ENCODE results near the gene STAT5B.
"Not testable (repeated sequence)": the region's sequence is repeated elsewhere in the genome, so short reads cannot be mapped to it uniquely, and the experiment has no call there.

Gene STAT5B

GRCh38 chr17:42233994-42234393 lies 42.2 kb downstream of the STAT5B start:
- no peak for DNase-seq (ENCODE audit: low read depth in 2 of 2)

DNA sequence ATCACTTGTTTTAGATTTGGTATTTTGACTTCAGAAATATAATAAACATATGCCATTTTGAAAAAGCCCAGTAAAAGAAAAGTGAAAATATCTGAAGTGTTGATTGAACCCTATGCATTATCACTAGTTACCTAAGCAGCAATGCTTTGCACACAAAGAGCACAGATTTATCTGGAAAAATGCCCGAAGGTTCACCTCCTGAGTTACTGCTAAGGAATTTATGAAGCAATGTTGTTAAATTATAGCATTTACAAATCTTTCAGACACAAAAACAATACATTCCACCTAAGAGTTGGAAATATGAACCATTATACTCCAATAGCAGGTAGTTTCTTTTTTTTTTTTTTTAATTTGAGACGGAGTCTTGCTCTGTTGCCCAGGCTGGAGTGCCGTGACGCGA lies 43.0 kb downstream of the STAT5B start:
- no peak for DNase-seq (ENCODE audit: low read depth in 2 of 2)

GRCh38 chr17:42230225-42230624 lies 46.0 kb downstream of the STAT5B start:
- no peak for DNase-seq (ENCODE audit: low read depth in 2 of 2)

GRCh38 chr17:42227849-42228700 lies 48.1 kb downstream of the STAT5B start:
- no peak for DNase-seq (ENCODE audit: low read depth in 2 of 2)

GRCh38 chr17:42225646-42226045 lies 50.5 kb downstream of the STAT5B start:
- DNase-seq (ENCODE audit: low read depth in 2 of 2), result no peak

- DNase-seq (ENCODE audit: low read depth in 2 of 2), result no peak
Observed at GRCh38 chr17:42224651-42225050, 51.5 kb downstream of the STAT5B start.

- DNase-seq (ENCODE audit: low read depth in 2 of 2), result peak; percentile 31 to 32
Observed at GRCh38 chr17:42221886-42222745, 54.1 kb downstream of the STAT5B start.

- DNase-seq (ENCODE audit: low read depth in 2 of 2), result not testable (repeated sequence)
Observed at GRCh38 chr17:42219280-42219679, 56.9 kb downstream of the STAT5B start.

- DNase-seq (ENCODE audit: low read depth in 2 of 2), result no peak
Observed at GRCh38 chr17:42214156-42214555, 62.0 kb downstream of the STAT5B start.

DNA sequence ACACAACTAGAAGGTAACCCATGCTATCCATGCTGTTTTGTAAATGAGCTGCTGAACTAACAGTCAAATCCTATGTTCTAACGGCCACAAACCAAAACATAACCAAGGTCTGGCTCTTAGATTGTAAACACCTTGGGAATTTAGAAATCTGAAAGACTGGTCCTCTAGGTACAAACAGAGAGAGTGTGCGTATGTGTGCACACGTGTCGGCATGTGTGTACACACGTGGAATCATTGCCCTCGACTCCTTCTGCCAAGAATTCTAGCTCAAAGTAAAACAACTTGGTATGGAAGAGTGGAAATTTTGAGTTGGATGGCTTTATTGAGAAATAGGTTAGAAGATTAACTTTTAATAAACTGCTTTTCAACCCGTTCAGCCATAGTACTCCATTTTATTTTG lies 63.8 kb downstream of the STAT5B start:
- DNase-seq (ENCODE audit: low read depth in 2 of 2), result no peak

DNA sequence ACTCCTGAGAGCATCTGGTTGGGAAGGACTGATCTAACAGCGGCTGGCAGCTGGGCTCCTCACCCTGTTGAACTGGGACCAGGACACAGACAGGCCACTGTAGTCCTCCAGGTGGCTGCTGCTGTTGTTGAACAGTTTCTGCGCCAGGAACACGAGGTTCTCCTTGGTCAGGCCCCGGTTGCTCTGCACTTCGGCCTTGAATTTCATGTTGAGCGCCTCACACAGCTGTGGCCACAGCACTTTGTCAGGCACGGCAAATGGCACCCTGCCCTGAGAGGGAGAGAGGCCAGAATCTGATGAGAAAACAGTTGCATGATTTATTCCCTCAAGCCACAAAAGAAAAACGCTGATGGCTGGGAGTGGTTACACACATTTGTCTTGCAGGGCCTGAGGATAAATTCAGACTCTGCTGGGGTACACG lies 64.3 kb downstream of the STAT5B start:
- not testable (repeated sequence) for DNase-seq (ENCODE audit: low read depth in 2 of 2)

GRCh38 chr17:42210046-42210445 lies 66.1 kb downstream of the STAT5B start:
- DNase-seq (ENCODE audit: low read depth in 2 of 2), result no peak

DNA sequence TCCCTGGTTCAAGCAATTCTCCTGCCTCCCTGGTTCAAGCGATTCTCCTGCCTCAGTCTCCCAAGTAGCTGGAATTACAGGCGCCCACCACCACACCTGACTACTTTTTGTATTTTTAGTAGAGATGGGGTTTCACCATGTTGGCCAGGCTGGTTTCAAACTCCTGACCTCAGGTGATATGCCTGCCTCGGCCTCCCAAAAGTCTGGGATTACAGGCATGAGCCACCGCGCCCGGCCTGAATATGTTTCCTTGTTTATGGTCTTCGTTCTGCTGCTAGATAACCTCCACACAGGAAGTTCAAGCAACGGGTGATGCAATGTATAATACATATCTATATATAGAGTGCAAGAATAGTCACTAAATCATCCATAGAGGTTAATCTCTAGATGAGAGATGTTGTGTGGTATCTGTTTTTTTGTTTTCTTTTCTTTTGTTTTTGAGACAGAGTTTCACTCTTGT lies 70.0 kb downstream of the STAT5B start:
- DNase-seq (ENCODE audit: low read depth in 2 of 2), result not testable (repeated sequence)

- no peak for DNase-seq (ENCODE audit: low read depth in 2 of 2)
Observed at GRCh38 chr17:42203354-42203753, 72.8 kb downstream of the STAT5B start.

DNA sequence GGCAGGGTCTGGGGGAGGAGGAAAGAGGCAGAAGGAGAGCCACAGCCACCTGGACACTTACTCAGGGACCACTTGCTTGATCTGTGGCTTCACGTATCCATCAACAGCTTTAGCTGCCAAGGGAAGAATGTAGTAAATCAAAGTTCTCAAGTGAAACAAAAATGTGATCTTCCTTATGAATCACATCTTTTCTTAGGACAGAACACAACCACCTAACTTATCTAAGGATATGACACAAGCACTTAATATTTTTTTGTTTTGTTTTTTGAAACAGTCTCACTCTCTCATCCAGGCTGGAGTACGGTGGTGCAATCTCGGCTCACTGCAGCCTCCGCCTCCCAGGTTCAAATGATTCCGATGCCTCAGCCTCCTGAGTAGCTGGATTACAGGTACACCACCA lies 73.5 kb downstream of the STAT5B start:
- DNase-seq (ENCODE audit: low read depth in 2 of 2), result no peak

GRCh38 chr17:42202159-42202558 lies 74.0 kb downstream of the STAT5B start:
- DNase-seq (ENCODE audit: low read depth in 2 of 2), result no peak

- no peak for DNase-seq (ENCODE audit: low read depth in 2 of 2)
Observed at GRCh38 chr17:42201458-42201772, 74.8 kb downstream of the STAT5B start.

GRCh38 chr17:42200706-42201457 lies 75.3 kb downstream of the STAT5B start:
- DNase-seq (ENCODE audit: low read depth in 2 of 2), result no peak

DNA sequence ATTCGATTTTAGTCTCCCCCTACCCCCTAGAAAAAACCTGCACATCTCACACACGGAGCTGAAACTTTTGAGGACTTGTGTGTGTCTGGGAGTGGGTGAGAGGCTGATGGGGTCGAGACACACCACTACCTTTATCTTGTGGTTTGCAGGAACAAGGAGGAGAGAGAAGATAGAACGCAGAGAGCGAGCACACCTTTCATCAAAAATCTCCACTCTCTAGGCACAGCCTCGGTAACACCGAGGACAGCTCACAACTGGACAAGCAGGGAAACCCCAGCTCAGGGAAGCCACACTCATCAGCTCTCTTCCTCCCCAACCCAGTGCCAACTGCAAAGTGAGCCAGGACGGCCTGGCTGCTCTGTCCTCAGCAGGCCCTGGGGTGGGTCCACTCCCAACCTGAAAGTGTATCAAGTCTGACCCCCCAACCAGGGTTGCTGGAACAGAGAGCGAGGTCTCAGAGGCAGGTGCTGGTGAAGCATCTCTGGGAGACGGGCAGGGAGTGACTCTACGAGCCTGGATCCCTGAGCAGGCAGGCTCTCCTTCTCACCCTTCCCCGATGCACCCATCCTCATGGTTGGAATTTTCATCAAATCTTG lies 76.7 kb downstream of the STAT5B start:
- DNase-seq (ENCODE audit: low read depth in 2 of 2), result no peak

GRCh38 chr17:42198897-42199296 lies 77.3 kb downstream of the STAT5B start:
- DNase-seq (ENCODE audit: low read depth in 2 of 2), result no peak

- DNase-seq (ENCODE audit: low read depth in 2 of 2), result no peak
Observed at GRCh38 chr17:42197564-42198156, 78.5 kb downstream of the STAT5B start.
